K562 (cell line): ENCODE data around the gene SERTAD1.

Experiments
- CTBP1 ChIP-seq: fragments of 450-650 bp; IDR thresholded peaks from 2 replicates; pipeline ENCODE4 v1.6.1; 2016; ENCODE audit warnings: borderline replicate concordance
- POLR2A ChIP-seq: fragments of 450-650 bp; conservative IDR thresholded peaks from 2 replicates; pipeline ENCODE4 v1.6.1; 2016
- YY1 ChIP-seq, 3 experiments: IDR thresholded peaks; 2 replicates each; pipeline ENCODE4 v1.6.1; 2011; ENCODE audit warnings: low read length in 2 of 3, mild to moderate bottlenecking in 2 of 3, moderate library complexity in 2 of 3, borderline replicate concordance in 1 of 3, control low read depth in 1 of 3, low read depth in 1 of 3; ENCODE audit not compliant: insufficient read depth in 3 of 3, insufficient replicate concordance in 2 of 3, control insufficient read depth in 1 of 3, insufficient read length in 1 of 3; ENCODE audit errors: extremely low read depth in 1 of 3

- no peak for TF ChIP-seq CTBP1
- TF ChIP-seq YY1 (IDR thresholded peaks at IDR 0.05; ENCODE audit: borderline replicate concordance in 1 of 3, control insufficient read depth in 1 of 3, extremely low read depth in 1 of 3, insufficient read depth in 3 of 3, insufficient read length in 1 of 3, insufficient replicate concordance in 2 of 3, low read depth in 1 of 3, low read length in 2 of 3), result no peak
- no peak for TF ChIP-seq POLR2A
These were observed 12.5 kb upstream of the SERTAD1 start for GRCh38 chr19:40438284-40438683.
